Measurements from ENCODE around the gene DBF4. TPM values are rescaled to one million over a fixed set of nuclear protein-coding genes. Genes with fewer than 3 reads are reported as not detected.
"Not testable (repeated sequence)": the region's sequence is repeated elsewhere in the genome, so short reads cannot be mapped to it uniquely, and the experiment has no call there.

The DBF4 gene
- total RNA-seq, 1 donor from 2014 or later, result 72.3 TPM

- H3K4me1 Mint-ChIP-seq (ENCODE audit: low read depth); DNase-seq (ENCODE audit: low spot score); H3K9me3 Mint-ChIP-seq; H3K27ac Mint-ChIP-seq; H3K4me3 Mint-ChIP-seq (ENCODE audit: low read depth); intact Hi-C loops (cut with micrococcal nuclease); H3K27me3 Mint-ChIP-seq (ENCODE audit: low read depth): not testable (repeated sequence)
- peaks cover 37% of the 10 kb centered on the region for H3K36me3 Mint-ChIP-seq (ENCODE audit: low read depth)
Measured at GRCh38 chr7:87907136-87907906, 31.0 kb downstream of the DBF4 start.

- H3K27ac Mint-ChIP-seq; H3K9me3 Mint-ChIP-seq; H3K4me3 Mint-ChIP-seq (ENCODE audit: low read depth); H3K27me3 Mint-ChIP-seq (ENCODE audit: low read depth); H3K4me1 Mint-ChIP-seq (ENCODE audit: low read depth); DNase-seq (ENCODE audit: low spot score); intact Hi-C loops (cut with micrococcal nuclease): not testable (repeated sequence)
- peaks cover 31% of the 10 kb centered on the region for H3K36me3 Mint-ChIP-seq (ENCODE audit: low read depth)
Measured at GRCh38 chr7:87908814-87909213, 32.5 kb downstream of the DBF4 start.

GRCh38 chr7:87912121-87912520 lies 35.8 kb downstream of the DBF4 start:
- intact Hi-C loops (cut with micrococcal nuclease), result no loop called here
- Mint-ChIP-seq H3K36me3 (ENCODE audit: low read depth) (peaks cover 14% of the 10 kb centered on the region), H3K4me3 (ENCODE audit: low read depth) (no peak overlapping the region), H3K27ac (no peak overlapping the region), H3K4me1 (ENCODE audit: low read depth) (no peaks in the 10 kb centered on the region), H3K9me3 (no peaks in the 10 kb centered on the region), H3K27me3 (ENCODE audit: low read depth) (peaks cover 6% of the 10 kb centered on the region)
- no peak for DNase-seq (ENCODE audit: low spot score)

- DNase-seq (ENCODE audit: low spot score), result no peak
- Mint-ChIP-seq H3K27me3 (ENCODE audit: low read depth) (peaks cover 13% of the 10 kb centered on the region), H3K36me3 (ENCODE audit: low read depth) (no peaks in the 10 kb centered on the region), H3K4me3 (ENCODE audit: low read depth) (no peak overlapping the region), H3K9me3 (no peaks in the 10 kb centered on the region), H3K27ac (no peak overlapping the region), H3K4me1 (ENCODE audit: low read depth) (no peaks in the 10 kb centered on the region)
- intact Hi-C loops (cut with micrococcal nuclease), result no loop called here
Measured at GRCh38 chr7:87918740-87919139, 42.4 kb downstream of the DBF4 start.

- H3K4me1 Mint-ChIP-seq (ENCODE audit: low read depth), result no peaks in the 10 kb centered on the region
- intact Hi-C loops (cut with micrococcal nuclease), result no loop called here
- no peaks in the 10 kb centered on the region for H3K9me3 Mint-ChIP-seq
- no peaks in the 10 kb centered on the region for H3K36me3 Mint-ChIP-seq (ENCODE audit: low read depth)
- no peak for DNase-seq (ENCODE audit: low spot score)
- peaks cover 11% of the 10 kb centered on the region for H3K27me3 Mint-ChIP-seq (ENCODE audit: low read depth)
- no peak overlapping the region for H3K27ac Mint-ChIP-seq
- H3K4me3 Mint-ChIP-seq (ENCODE audit: low read depth), result no peak overlapping the region
Measured at GRCh38 chr7:87919875-87920274, 43.6 kb downstream of the DBF4 start.

- peaks cover 11% of the 10 kb centered on the region for H3K27me3 Mint-ChIP-seq (ENCODE audit: low read depth)
- intact Hi-C loops (cut with micrococcal nuclease), result no loop called here
Measured at GRCh38 chr7:87920578-87920977, 44.3 kb downstream of the DBF4 start.

GRCh38 chr7:87922759-87923395 lies 46.6 kb downstream of the DBF4 start:
- H3K4me3 Mint-ChIP-seq (ENCODE audit: low read depth); H3K4me1 Mint-ChIP-seq (ENCODE audit: low read depth); H3K36me3 Mint-ChIP-seq (ENCODE audit: low read depth); H3K27ac Mint-ChIP-seq; H3K27me3 Mint-ChIP-seq (ENCODE audit: low read depth); H3K9me3 Mint-ChIP-seq; intact Hi-C loops (cut with micrococcal nuclease); DNase-seq (ENCODE audit: low spot score): not testable (repeated sequence)

More at GRCh38 chr7:87920578-87920977, 44.3 kb downstream of the DBF4 start:
- no peak for DNase-seq (ENCODE audit: low spot score)
- Mint-ChIP-seq H3K36me3 (ENCODE audit: low read depth) (no peaks in the 10 kb centered on the region), H3K4me3 (ENCODE audit: low read depth) (no peak overlapping the region), H3K9me3 (no peaks in the 10 kb centered on the region), H3K27ac (no peak overlapping the region), H3K4me1 (ENCODE audit: low read depth) (no peaks in the 10 kb centered on the region)

GRCh38 chr7:87926581-87927461 lies 50.5 kb downstream of the DBF4 start:
- H3K36me3 Mint-ChIP-seq (ENCODE audit: low read depth), result no peaks in the 10 kb centered on the region
- intact Hi-C loops (cut with micrococcal nuclease), result no loop called here
- peaks cover 3% of the 10 kb centered on the region for H3K4me1 Mint-ChIP-seq (ENCODE audit: low read depth)
- no peak for DNase-seq (ENCODE audit: low spot score)
- no peak overlapping the region for H3K27ac Mint-ChIP-seq
- no peaks in the 10 kb centered on the region for H3K9me3 Mint-ChIP-seq
- no peak overlapping the region for H3K4me3 Mint-ChIP-seq (ENCODE audit: low read depth)
- peaks cover 29% of the 10 kb centered on the region for H3K27me3 Mint-ChIP-seq (ENCODE audit: low read depth)

- no peaks in the 10 kb centered on the region for H3K9me3 Mint-ChIP-seq
- H3K27me3 Mint-ChIP-seq (ENCODE audit: low read depth), result peaks cover 36% of the 10 kb centered on the region
- no peak for DNase-seq (ENCODE audit: low spot score)
- no peak overlapping the region for H3K27ac Mint-ChIP-seq
- peaks cover 7% of the 10 kb centered on the region for H3K4me1 Mint-ChIP-seq (ENCODE audit: low read depth)
- H3K4me3 Mint-ChIP-seq (ENCODE audit: low read depth), result peak overlapping the region; percentile 91
- intact Hi-C loops (cut with micrococcal nuclease), result loop anchor here (5.0 kb wide), 3 partner anchors 174 to 306 kb away; partner anchors contain the start of gene RUNDC3B
- no peaks in the 10 kb centered on the region for H3K36me3 Mint-ChIP-seq (ENCODE audit: low read depth)
Measured at GRCh38 chr7:87933605-87933952, 57.3 kb downstream of the DBF4 start.

- peaks cover 31% of the 10 kb centered on the region for H3K27me3 Mint-ChIP-seq (ENCODE audit: low read depth)
Measured at GRCh38 chr7:87933953-87934698, 57.8 kb downstream of the DBF4 start, which contains the start of gene ADAM22. ADAM22 (plus strand) TSS chr7:87934251; CDS start chr7:87934466, 215 bp downstream.

GRCh38 chr7:87934699-87935383 lies 58.5 kb downstream of the DBF4 start:
- peaks cover 26% of the 10 kb centered on the region for H3K27me3 Mint-ChIP-seq (ENCODE audit: low read depth)
- peak overlapping the region; percentile 91 for H3K4me3 Mint-ChIP-seq (ENCODE audit: low read depth)
- H3K4me1 Mint-ChIP-seq (ENCODE audit: low read depth), result peaks cover 7% of the 10 kb centered on the region
- no peaks in the 10 kb centered on the region for H3K36me3 Mint-ChIP-seq (ENCODE audit: low read depth)
- H3K27ac Mint-ChIP-seq, result no peak overlapping the region
- no peaks in the 10 kb centered on the region for H3K9me3 Mint-ChIP-seq
- no peak for DNase-seq (ENCODE audit: low spot score)
- intact Hi-C loops (cut with micrococcal nuclease), result loop anchor here (1.0 to 5.0 kb wide), 4 partner anchors 59 to 308 kb away; partner anchors contain the start of genes DBF4, RUNDC3B and SLC25A40

More at GRCh38 chr7:87933953-87934698, 57.8 kb downstream of the DBF4 start, which contains the start of gene ADAM22:
- Mint-ChIP-seq H3K36me3 (ENCODE audit: low read depth) (no peaks in the 10 kb centered on the region), H3K4me1 (ENCODE audit: low read depth) (peaks cover 7% of the 10 kb centered on the region), H3K4me3 (ENCODE audit: low read depth) (peak within 1 kb of the TSS; percentile 91), H3K9me3 (no peaks in the 10 kb centered on the region), H3K27ac (no peak within 1 kb of the TSS)
- intact Hi-C loops (cut with micrococcal nuclease), result loop anchor here (1.0 to 5.0 kb wide), 4 partner anchors 58 to 307 kb away; partner anchors contain the start of genes DBF4, RUNDC3B and SLC25A40
- peak; percentile 77 for DNase-seq (ENCODE audit: low spot score)

GRCh38 chr7:87935384-87935706 lies 59.1 kb downstream of the DBF4 start:
- Mint-ChIP-seq H3K4me3 (ENCODE audit: low read depth) (peak overlapping the region; percentile 49), H3K4me1 (ENCODE audit: low read depth) (peaks cover 7% of the 10 kb centered on the region), H3K9me3 (no peaks in the 10 kb centered on the region), H3K27me3 (ENCODE audit: low read depth) (peaks cover 24% of the 10 kb centered on the region), H3K27ac (no peak overlapping the region), H3K36me3 (ENCODE audit: low read depth) (no peaks in the 10 kb centered on the region)
- no peak for DNase-seq (ENCODE audit: low spot score)
- intact Hi-C loops (cut with micrococcal nuclease), result no loop called here
